Progenitor cell of endocrine pancreas (in vitro differentiated cells): Measurements from ENCODE around the gene NDUFA3. TPM values are rescaled to one million over a fixed set of nuclear protein-coding genes. Genes with fewer than 3 reads are reported as not detected.

Experiments
- DNase-seq: peaks from one replicate; pipeline ENCODE4 v3.0.0; 2021; ENCODE audit warnings: low spot score; ENCODE audit not compliant: unreplicated experiment
- H3K27ac Mint-ChIP-seq: 2 replicates; pipeline ENCODE4 v1.8.0; 2021; ENCODE audit warnings: mild to moderate bottlenecking, moderate library complexity, mixed read lengths
- H3K27me3 Mint-ChIP-seq: 2 replicates; pipeline ENCODE4 v1.8.0; 2021; ENCODE audit warnings: mixed read lengths
- H3K36me3 Mint-ChIP-seq: 2 replicates; pipeline ENCODE4 v1.8.0; 2022; ENCODE audit warnings: mixed read lengths; ENCODE audit not compliant: insufficient read depth
- H3K4me1 Mint-ChIP-seq: 2 replicates; pipeline ENCODE4 v1.8.0; 2021; ENCODE audit warnings: low read depth, mixed read lengths
- H3K4me3 Mint-ChIP-seq: 2 replicates; pipeline ENCODE4 v1.8.0; 2021; ENCODE audit warnings: low read depth, mild to moderate bottlenecking, moderate library complexity, mixed read lengths
- H3K9me3 Mint-ChIP-seq: 2 replicates; pipeline ENCODE4 v1.8.0; 2021; ENCODE audit warnings: low read depth, mixed read lengths
- CTCF ChIP-seq: fragments of 200-600 bp; sonication (generic); IDR thresholded peaks from one replicate; pipeline ENCODE4 v1.5.0; 2021; ENCODE audit warnings: antibody characterized with exemption, mild to moderate bottlenecking; ENCODE audit not compliant: unreplicated experiment
- total RNA-seq: library from RNA; stranded (reverse); gene quantifications from 2 replicates; pipeline ENCODE4 v1.2.1, GENCODE V29; 2021

NDUFA3 gene
- total RNA-seq, 1 donor from 2014 or later: 162 TPM

GRCh38 chr19:54136864-54137698 lies 34.4 kb downstream of the NDUFA3 start:
- Mint-ChIP-seq H3K4me1 (peaks cover 18% of the 10 kb centered on the region), H3K9me3 (no peaks in the 10 kb centered on the region), H3K27me3 (no peaks in the 10 kb centered on the region), H3K27ac (peak overlapping the region; percentile 94), H3K4me3 (peak overlapping the region; percentile 87), H3K36me3 (peaks cover 3% of the 10 kb centered on the region)
- no peak for TF ChIP-seq CTCF
- DNase-seq: peak; percentile 99

- Mint-ChIP-seq H3K27ac (peak within 1 kb of the TSS; percentile 97), H3K27me3 (no peaks in the 10 kb centered on the region), H3K9me3 (no peaks in the 10 kb centered on the region), H3K36me3 (peaks cover 5% of the 10 kb centered on the region), H3K4me1 (peaks cover 18% of the 10 kb centered on the region), H3K4me3 (peak within 1 kb of the TSS; percentile 87)
- peak; percentile 49 for TF ChIP-seq CTCF
- DNase-seq: peak; percentile 30
Measured at GRCh38 chr19:54137699-54138488, 35.2 kb downstream of the NDUFA3 start, which contains the start of gene CNOT3. Gene CNOT3 (plus strand): TSS chr19:54137762. CDS start chr19:54142979, 5,217 bp downstream.

GRCh38 chr19:54138489-54139256 lies 36.0 kb downstream of the NDUFA3 start:
- Mint-ChIP-seq H3K27me3 (no peaks in the 10 kb centered on the region), H3K36me3 (peaks cover 6% of the 10 kb centered on the region), H3K4me3 (peak overlapping the region; percentile 87), H3K4me1 (peaks cover 18% of the 10 kb centered on the region), H3K9me3 (no peaks in the 10 kb centered on the region), H3K27ac (peak overlapping the region; percentile 97)
- no peak for DNase-seq
- TF ChIP-seq CTCF: no peak

- Mint-ChIP-seq H3K27me3 (no peaks in the 10 kb centered on the region), H3K9me3 (no peaks in the 10 kb centered on the region)
Measured at GRCh38 chr19:54141356-54141755, 38.7 kb downstream of the NDUFA3 start.

More at GRCh38 chr19:54141356-54141755, 38.7 kb downstream of the NDUFA3 start:
- H3K4me1 Mint-ChIP-seq: peaks cover 12% of the 10 kb centered on the region
- no peak overlapping the region for H3K27ac Mint-ChIP-seq
- no peak overlapping the region for H3K4me3 Mint-ChIP-seq
- no peak for TF ChIP-seq CTCF
- DNase-seq: no peak
- H3K36me3 Mint-ChIP-seq: peaks cover 20% of the 10 kb centered on the region
